GM18951 (cell line): ENCODE results near the gene GCLM.
A peak's percentile ranks its signal among the peaks of the same experiment; 100 is the strongest.

Source experiments
- POLR2A ChIP-seq: IDR thresholded peaks from 4 replicates; pipeline ENCODE4 v1.6.1; 2011; ENCODE audit warnings: mild to moderate bottlenecking; ENCODE audit not compliant: insufficient read length, insufficient read depth; ENCODE audit errors: extremely low read depth
- in situ Hi-C: fragments of 300-500 bp; cut with MboI; formaldehyde crosslinking; loops from one replicate; pipeline ENCODE4 v1.12.0; 2022; ENCODE audit warnings: low sequenced_read_pairs, mixed read lengths, inconsistent platforms; ENCODE audit not compliant: unreplicated experiment

The GCLM gene

GRCh38 chr1:93908394-93909145 lies 660 bp downstream of the GCLM start:
- TF ChIP-seq POLR2A = no peak
- in situ Hi-C loops = no loop called here

- in situ Hi-C loops = no loop called here
- TF ChIP-seq POLR2A = no peak
Measured at GRCh38 chr1:93907718-93908117, 1.5 kb downstream of the GCLM start.

- in situ Hi-C loops = no loop called here
- no peak for TF ChIP-seq POLR2A
Measured at GRCh38 chr1:93906480-93906879, 2.8 kb downstream of the GCLM start.

- in situ Hi-C loops = no loop called here
- TF ChIP-seq POLR2A = no peak
Measured at GRCh38 chr1:93905734-93906133, 3.5 kb downstream of the GCLM start.

GRCh38 chr1:93905051-93905450 lies 4.2 kb downstream of the GCLM start:
- no peak for TF ChIP-seq POLR2A
- in situ Hi-C loops = no loop called here

- no peak for TF ChIP-seq POLR2A
- in situ Hi-C loops = no loop called here
Measured at GRCh38 chr1:93904228-93904627, 5.0 kb downstream of the GCLM start.

GRCh38 chr1:93900723-93901504 lies 8.3 kb downstream of the GCLM start:
- in situ Hi-C loops = no loop called here
- TF ChIP-seq POLR2A = no peak

- no peak for TF ChIP-seq POLR2A
- in situ Hi-C loops = no loop called here
Measured at GRCh38 chr1:93899543-93900207, 9.6 kb downstream of the GCLM start.

GRCh38 chr1:93888900-93889299 lies 20.3 kb downstream of the GCLM start:
- TF ChIP-seq POLR2A = no peak
- in situ Hi-C loops = no loop called here

GRCh38 chr1:93882269-93882668 lies 27.0 kb downstream of the GCLM start:
- in situ Hi-C loops = no loop called here
- TF ChIP-seq POLR2A = no peak

- in situ Hi-C loops = no loop called here
- no peak for TF ChIP-seq POLR2A
Measured at GRCh38 chr1:93880731-93881130, 28.5 kb downstream of the GCLM start.

- in situ Hi-C loops = no loop called here
Measured at GRCh38 chr1:93878889-93879586, 30.2 kb downstream of the GCLM start, which contains the start of gene DNTTIP2. Gene DNTTIP2, minus strand, starts transcription at chr1:93879206. Its CDS starts 58 bp downstream, at chr1:93879148.

GRCh38 chr1:93878501-93878888 lies 30.7 kb downstream of the GCLM start:
- TF ChIP-seq POLR2A = no peak
- in situ Hi-C loops = no loop called here

More at GRCh38 chr1:93878889-93879586, 30.2 kb downstream of the GCLM start, which contains the start of gene DNTTIP2:
- peak; percentile 95 for TF ChIP-seq POLR2A
